GM10248 (cell line): Measurements from ENCODE around the gene TTC9.

Source experiments
- CTCF ChIA-PET: fragments of 300-600 bp; sonication (Branson Sonifier 250); formaldehyde crosslinking; extraction: SDS; loops from one replicate; lab custom pipeline; 2021; ENCODE audit warnings: antibody characterized with exemption; lab: Yijun Ruan, JAX
- POLR2A ChIA-PET: fragments of 350-650 bp; sonication (Branson Sonifier 250); formaldehyde crosslinking; extraction: SDS; loops from one replicate; lab custom pipeline; 2020; ENCODE audit warnings: antibody characterized with exemption; lab: Yijun Ruan, JAX
- DNase-seq: peaks from one replicate; pipeline ENCODE4 v3.0.0; 2012; ENCODE audit errors: extremely low spot score
- CTCF ChIP-seq: IDR thresholded peaks from 2 replicates; pipeline ENCODE4 v1.5.1; 2012; ENCODE audit warnings: mild to moderate bottlenecking, low read depth; ENCODE audit errors: extremely low read depth, missing control alignments, control extremely low read depth

Gene TTC9

DNA sequence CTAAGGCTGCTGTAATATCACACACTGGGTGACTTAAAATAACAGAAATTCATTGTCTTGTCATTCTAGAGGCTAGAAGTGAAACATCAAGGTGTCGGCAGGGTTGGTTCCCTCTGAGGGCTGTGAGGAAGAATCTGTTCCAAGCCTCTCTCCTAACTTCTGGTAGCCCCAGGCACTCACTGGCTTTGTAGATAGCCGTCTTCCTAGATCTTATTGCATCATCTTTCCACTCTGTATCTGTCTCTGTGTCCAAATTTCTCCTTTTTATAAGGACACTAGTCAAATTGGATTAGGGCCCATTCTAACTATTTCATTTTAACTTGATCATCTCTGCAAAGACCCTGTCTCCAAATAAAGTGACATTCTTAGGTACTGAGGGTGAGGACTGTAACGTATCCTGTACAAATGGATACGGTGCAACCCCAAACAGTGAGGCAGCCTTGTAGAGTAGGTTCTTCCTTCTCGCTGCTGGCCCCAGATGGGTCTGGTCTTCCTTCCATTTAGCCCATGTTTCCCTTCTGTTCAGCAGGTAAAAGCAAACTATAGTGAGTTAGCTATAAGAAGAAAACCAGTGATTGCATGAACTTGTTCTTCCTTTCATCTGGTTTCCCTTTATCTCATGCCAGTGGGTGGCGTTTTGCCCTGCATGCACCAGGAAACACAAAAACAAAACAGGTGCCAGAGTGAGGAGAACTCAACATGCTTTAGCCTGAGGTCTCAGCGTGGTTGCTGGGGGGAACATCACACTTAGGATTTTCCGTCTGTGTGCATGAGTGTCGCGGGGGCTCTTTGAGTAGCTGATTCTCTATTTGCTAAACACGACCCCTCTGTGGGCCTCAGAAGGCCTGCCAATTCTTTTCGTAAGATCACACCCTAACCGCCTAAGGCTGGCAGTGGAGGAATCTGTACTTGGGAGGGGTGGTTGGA is 19.5 kb downstream of the TTC9 start:
- POLR2A ChIA-PET, result no interaction called here
- DNase-seq, result no peak
- CTCF ChIA-PET, result interaction anchor here (1.4 to 2.3 kb wide), 4 partner anchors 9 to 156 kb away, joined by 3 to 6 read pairs (median 5); partner anchors contain the start of gene TTC9
- TF ChIP-seq CTCF, result no peak

GRCh38 chr14:70662080-70662479 is 20.4 kb downstream of the TTC9 start:
- ChIA-PET POLR2A (no interaction called here), CTCF (interaction anchor here (1.4 to 2.3 kb wide), 3 partner anchors 10 to 61 kb away, joined by 3 to 6 read pairs (median 5); partner anchors contain the start of gene TTC9)
- DNase-seq, result no peak
- TF ChIP-seq CTCF, result no peak

DNA sequence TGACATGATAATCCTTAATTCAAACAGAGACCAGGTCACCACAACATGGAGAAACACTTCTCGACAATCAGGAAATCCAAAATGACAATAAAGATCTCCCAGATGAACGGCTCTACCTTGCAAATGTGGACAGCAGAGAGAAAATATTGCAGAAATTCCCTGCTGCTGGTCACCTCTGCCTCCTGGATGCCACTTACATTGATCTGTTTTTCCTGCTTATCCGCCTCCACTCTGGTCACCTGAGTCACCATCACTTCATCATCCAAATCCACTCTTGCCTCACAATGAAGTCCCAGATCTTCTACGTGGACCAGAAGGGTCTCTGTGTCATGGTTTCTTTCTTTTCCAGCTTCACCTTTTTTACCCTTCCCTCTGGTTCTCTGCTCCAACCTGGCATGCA is 21.1 kb downstream of the TTC9 start:
- DNase-seq, result no peak
- CTCF ChIA-PET, result interaction anchor here (0.9 kb wide), 1 partner anchor 16 kb away, joined by 3 read pairs; no protein-coding TSS in a partner anchor

GRCh38 chr14:70663707-70664179 is 22.0 kb downstream of the TTC9 start:
- POLR2A ChIA-PET, result interaction anchor here (0.8 kb wide), 1 partner anchor 20 kb away, joined by 4 read pairs; no protein-coding TSS in a partner anchor
- peak; percentile 48 for DNase-seq
- CTCF ChIA-PET, result interaction anchor here (0.8 to 1.6 kb wide), 3 partner anchors 12 to 51 kb away, joined by 3 to 4 read pairs (median 3); no protein-coding TSS in a partner anchor
- TF ChIP-seq CTCF, result no peak

More for the DNA sequence above, 21.1 kb downstream of the TTC9 start:
- TF ChIP-seq CTCF, result no peak
- POLR2A ChIA-PET, result no interaction called here

GRCh38 chr14:70664698-70665447 is 23.2 kb downstream of the TTC9 start:
- no peak for TF ChIP-seq CTCF
- ChIA-PET CTCF (interaction anchor here (0.8 to 2.2 kb wide), 5 partner anchors 8 to 152 kb away, joined by 3 to 10 read pairs (median 4); no protein-coding TSS in a partner anchor), POLR2A (interaction anchor here (0.8 kb wide), 1 partner anchor 21 kb away, joined by 4 read pairs; no protein-coding TSS in a partner anchor)
- no peak for DNase-seq
